ENCODE results near the gene SENP5.

- TF ChIP-seq CTCF (IDR thresholded peaks at IDR 0.05; ENCODE audit: insufficient read depth, low read length, poor library complexity, severe bottlenecking) (no peak), EZH2phosphoT487 (conservative IDR thresholded peaks at IDR 0.05; ENCODE audit: low read length) (no peak)
Measured at GRCh38 chr3:196883361-196883760, 15.6 kb downstream of the SENP5 start.

All from SU-DHL-6 (cell line).